ENCODE measurements around the gene RERE.

The RERE gene

DNA sequence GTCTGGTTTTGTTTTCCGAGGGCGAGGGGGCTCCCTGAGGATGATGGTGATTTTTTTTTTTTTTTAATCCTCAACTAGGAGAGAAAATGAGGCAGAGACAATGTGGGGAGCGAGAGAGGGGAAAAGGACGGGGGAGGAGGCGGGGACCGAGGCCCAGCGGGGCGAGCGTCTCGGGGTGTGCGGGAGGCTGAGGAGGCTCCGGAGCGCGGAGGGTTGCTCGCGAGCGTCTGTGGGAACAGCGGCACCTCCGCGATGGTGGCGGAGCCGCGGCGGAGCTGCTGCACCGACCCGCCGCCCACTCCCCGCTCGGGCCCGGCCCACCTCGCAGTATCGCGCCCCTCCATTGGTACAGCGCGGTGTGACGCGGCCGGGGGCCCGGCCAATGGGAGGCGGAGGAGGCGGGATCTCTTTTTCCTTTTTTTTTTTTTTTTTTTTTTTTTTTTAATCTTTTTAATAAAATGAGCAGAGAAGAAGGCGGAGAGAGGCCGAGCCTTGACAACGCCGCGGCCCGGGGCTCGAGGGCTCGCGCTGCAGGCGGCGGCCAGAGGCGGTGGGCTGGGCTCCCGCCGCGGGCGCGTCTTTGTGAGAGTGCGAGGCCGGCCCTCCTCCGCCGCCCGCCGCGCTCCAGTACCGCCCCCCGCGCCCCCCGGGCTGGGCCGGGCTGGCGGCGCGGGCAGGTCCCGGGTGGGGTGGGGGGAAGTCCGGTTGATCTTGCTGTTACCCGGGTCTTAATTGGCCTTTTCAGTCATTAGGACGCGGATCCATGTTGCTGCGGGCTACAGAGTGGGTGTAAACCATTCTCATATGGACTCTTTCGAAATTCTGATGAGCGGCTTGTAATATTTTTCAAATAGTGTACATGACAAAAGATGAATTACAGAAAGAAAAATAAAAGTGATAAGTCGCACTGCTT is at the start of gene RERE:
Gene RERE, minus strand, starts transcription at position 229 of the 913 bp plus-strand sequence.
- Histone ChIP-seq H3K27ac (ENCODE audit: low read length) (peak within 1 kb of the TSS; percentile 94), H3K4me1 (ENCODE audit: control insufficient read depth, insufficient read depth, low read length) (peaks cover 17% of the 10 kb centered on the region), H3K9me3 (ENCODE audit: control insufficient read depth in 2 of 2, low read length in 2 of 2) (no peaks in the 10 kb centered on the region), H3K27me3 (ENCODE audit: control insufficient read depth in 1 of 2, insufficient read depth in 2 of 2, low read length in 2 of 2) (no peaks in the 10 kb centered on the region), H3K36me3 (ENCODE audit: control insufficient read depth in 2 of 2, insufficient read depth in 2 of 2, low read length in 2 of 2) (no peaks in the 10 kb centered on the region), H3K4me3 (ENCODE audit: low read length in 2 of 2) (peak within 1 kb of the TSS; percentile 91), H3K9ac (ENCODE audit: low read length in 2 of 2) (peak within 1 kb of the TSS; percentile 93 to 95)

DNA sequence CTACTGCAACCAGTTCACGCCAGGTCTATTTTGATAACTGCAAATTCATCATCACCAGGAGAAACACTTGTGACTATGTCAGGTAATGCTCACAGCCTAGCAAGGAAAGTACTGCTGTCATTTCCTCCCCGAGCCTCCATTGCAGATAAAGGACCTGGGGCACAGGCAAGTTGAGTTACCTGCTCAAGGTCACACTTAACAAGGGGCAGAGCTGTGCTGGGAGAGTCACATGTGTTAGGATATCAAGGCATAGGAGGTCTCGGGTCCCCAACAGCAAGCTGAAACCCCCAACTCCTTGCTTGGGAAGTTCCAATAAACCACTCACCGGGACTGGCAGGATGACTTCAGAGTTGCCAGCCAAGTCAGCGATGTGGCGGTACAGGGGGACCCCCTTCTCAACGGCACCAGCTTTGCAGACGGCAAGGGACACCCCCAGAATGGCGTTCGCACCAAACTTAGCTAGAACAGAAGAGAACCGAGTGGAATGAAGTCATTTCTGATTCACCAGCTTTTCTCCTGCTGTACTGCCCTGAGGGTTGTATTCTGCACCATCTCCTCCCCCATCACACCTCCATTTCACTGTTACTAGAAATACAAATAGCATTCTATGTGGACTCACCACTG is 49.5 kb upstream of the RERE start:
- Histone ChIP-seq H3K27ac (ENCODE audit: low read length) (no peak overlapping the region), H3K9ac (ENCODE audit: low read length in 2 of 2) (no peak overlapping the region), H3K9me3 (ENCODE audit: control insufficient read depth in 2 of 2, low read length in 2 of 2) (no peaks in the 10 kb centered on the region), H3K4me3 (ENCODE audit: low read length in 2 of 2) (no peak overlapping the region), H3K27me3 (ENCODE audit: control insufficient read depth in 1 of 2, insufficient read depth in 2 of 2, low read length in 2 of 2) (no peaks in the 10 kb centered on the region), H3K4me1 (ENCODE audit: control insufficient read depth, insufficient read depth, low read length) (no peaks in the 10 kb centered on the region), H3K36me3 (ENCODE audit: control insufficient read depth in 2 of 2, insufficient read depth in 2 of 2, low read length in 2 of 2) (peaks cover 85 to 89% of the 10 kb centered on the region in 2 donors)

GRCh38 chr1:8866173-8866791 is 48.8 kb upstream of the RERE start:
- Histone ChIP-seq H3K36me3 (ENCODE audit: control insufficient read depth in 2 of 2, insufficient read depth in 2 of 2, low read length in 2 of 2) (peaks cover 82 to 85% of the 10 kb centered on the region in 2 donors), H3K4me1 (ENCODE audit: control insufficient read depth, insufficient read depth, low read length) (no peaks in the 10 kb centered on the region), H3K9me3 (ENCODE audit: control insufficient read depth in 2 of 2, low read length in 2 of 2) (no peaks in the 10 kb centered on the region), H3K27me3 (ENCODE audit: control insufficient read depth in 1 of 2, insufficient read depth in 2 of 2, low read length in 2 of 2) (no peaks in the 10 kb centered on the region), H3K9ac (ENCODE audit: low read length in 2 of 2) (no peak overlapping the region), H3K4me3 (ENCODE audit: low read length in 2 of 2) (no peak overlapping the region), H3K27ac (ENCODE audit: low read length) (no peak overlapping the region)

DNA sequence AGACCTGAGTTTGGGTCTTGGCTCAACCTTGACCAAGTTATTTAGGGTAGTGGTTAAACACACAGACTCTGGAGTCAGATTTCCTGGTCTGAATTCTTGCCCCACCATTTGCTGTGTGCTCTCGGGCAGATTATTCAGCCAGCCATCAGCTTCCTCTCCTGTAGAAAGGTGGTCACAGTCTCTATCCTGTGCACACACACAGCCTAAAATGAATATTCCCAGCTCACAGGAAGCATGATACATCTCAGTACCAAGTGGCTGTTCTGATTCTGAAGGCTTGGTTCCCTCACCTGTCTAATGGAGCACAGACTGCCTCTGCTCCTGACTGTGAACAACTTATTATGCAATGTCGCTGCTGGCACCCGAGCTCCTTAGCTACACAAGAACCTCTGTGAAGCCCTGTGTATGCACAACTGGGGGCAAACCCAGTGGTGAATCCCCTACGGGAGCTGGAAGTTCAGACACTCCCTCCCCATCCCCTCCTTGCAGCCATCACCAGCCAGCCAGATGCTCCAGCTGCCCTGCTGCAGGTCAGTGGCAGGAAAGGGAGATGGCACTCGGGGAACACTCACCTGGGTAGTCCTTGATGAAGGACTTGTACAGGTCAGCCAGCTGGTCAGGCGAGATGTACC is 47.4 kb upstream of the RERE start:
- Histone ChIP-seq H3K9ac (ENCODE audit: low read length in 2 of 2) (no peak overlapping the region), H3K4me3 (ENCODE audit: low read length in 2 of 2) (no peak overlapping the region), H3K27me3 (ENCODE audit: control insufficient read depth in 1 of 2, insufficient read depth in 2 of 2, low read length in 2 of 2) (no peaks in the 10 kb centered on the region), H3K36me3 (ENCODE audit: control insufficient read depth in 2 of 2, insufficient read depth in 2 of 2, low read length in 2 of 2) (peaks cover 80 to 81% of the 10 kb centered on the region in 2 donors), H3K27ac (ENCODE audit: low read length) (no peak overlapping the region), H3K4me1 (ENCODE audit: control insufficient read depth, insufficient read depth, low read length) (no peaks in the 10 kb centered on the region), H3K9me3 (ENCODE audit: control insufficient read depth in 2 of 2, low read length in 2 of 2) (no peaks in the 10 kb centered on the region)

GRCh38 chr1:8863794-8864233 is 46.4 kb upstream of the RERE start:
- no peaks in the 10 kb centered on the region for H3K9me3 ChIP-seq (ENCODE audit: control insufficient read depth in 2 of 2, low read length in 2 of 2)
- no peaks in the 10 kb centered on the region for H3K27me3 ChIP-seq (ENCODE audit: control insufficient read depth in 1 of 2, insufficient read depth in 2 of 2, low read length in 2 of 2)
- H3K27ac ChIP-seq (ENCODE audit: low read length) = no peak overlapping the region
- peaks cover 75 to 77% of the 10 kb centered on the region in 2 donors for H3K36me3 ChIP-seq (ENCODE audit: control insufficient read depth in 2 of 2, insufficient read depth in 2 of 2, low read length in 2 of 2)
- H3K4me3 ChIP-seq (ENCODE audit: low read length in 2 of 2) = no peak overlapping the region
- H3K4me1 ChIP-seq (ENCODE audit: control insufficient read depth, insufficient read depth, low read length) = no peaks in the 10 kb centered on the region
- H3K9ac ChIP-seq (ENCODE audit: low read length in 2 of 2) = no peak overlapping the region

DNA sequence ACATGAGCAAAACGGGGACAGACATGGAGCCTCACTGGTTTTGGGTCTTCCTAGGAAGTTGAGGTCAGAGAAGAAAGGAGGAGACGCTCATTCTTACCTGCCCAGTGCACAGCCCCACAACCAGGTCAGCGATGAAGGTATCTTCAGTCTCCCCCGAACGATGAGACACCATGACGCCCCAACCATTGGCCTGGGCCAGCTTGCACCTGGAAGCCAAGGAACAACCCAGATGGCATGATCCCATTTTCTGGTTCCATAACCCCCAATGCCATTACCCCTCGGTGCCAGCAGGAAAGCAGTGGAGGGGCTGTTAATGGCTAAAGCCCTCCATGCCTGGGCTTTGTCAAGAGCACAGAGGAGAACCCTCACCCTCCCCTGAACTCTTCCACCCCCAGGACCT is 45.7 kb upstream of the RERE start:
- Histone ChIP-seq H3K27ac (ENCODE audit: low read length) (no peak overlapping the region), H3K9ac (ENCODE audit: low read length in 2 of 2) (no peak overlapping the region), H3K36me3 (ENCODE audit: control insufficient read depth in 2 of 2, insufficient read depth in 2 of 2, low read length in 2 of 2) (peaks cover 73 to 74% of the 10 kb centered on the region in 2 donors), H3K9me3 (ENCODE audit: control insufficient read depth in 2 of 2, low read length in 2 of 2) (no peaks in the 10 kb centered on the region), H3K4me3 (ENCODE audit: low read length in 2 of 2) (no peak overlapping the region), H3K4me1 (ENCODE audit: control insufficient read depth, insufficient read depth, low read length) (peaks cover 5% of the 10 kb centered on the region), H3K27me3 (ENCODE audit: control insufficient read depth in 1 of 2, insufficient read depth in 2 of 2, low read length in 2 of 2) (no peaks in the 10 kb centered on the region)

- Histone ChIP-seq H3K4me3 (ENCODE audit: low read length in 2 of 2) (no peak overlapping the region), H3K9ac (ENCODE audit: low read length in 2 of 2) (no peak overlapping the region), H3K27me3 (ENCODE audit: control insufficient read depth in 1 of 2, insufficient read depth in 2 of 2, low read length in 2 of 2) (no peaks in the 10 kb centered on the region), H3K9me3 (ENCODE audit: control insufficient read depth in 2 of 2, low read length in 2 of 2) (no peaks in the 10 kb centered on the region), H3K27ac (ENCODE audit: low read length) (no peak overlapping the region), H3K36me3 (ENCODE audit: control insufficient read depth in 2 of 2, insufficient read depth in 2 of 2, low read length in 2 of 2) (peaks cover 70 to 72% of the 10 kb centered on the region in 2 donors), H3K4me1 (ENCODE audit: control insufficient read depth, insufficient read depth, low read length) (peaks cover 8% of the 10 kb centered on the region)
These were observed 45.1 kb upstream of the RERE start for GRCh38 chr1:8862528-8862927.

DNA sequence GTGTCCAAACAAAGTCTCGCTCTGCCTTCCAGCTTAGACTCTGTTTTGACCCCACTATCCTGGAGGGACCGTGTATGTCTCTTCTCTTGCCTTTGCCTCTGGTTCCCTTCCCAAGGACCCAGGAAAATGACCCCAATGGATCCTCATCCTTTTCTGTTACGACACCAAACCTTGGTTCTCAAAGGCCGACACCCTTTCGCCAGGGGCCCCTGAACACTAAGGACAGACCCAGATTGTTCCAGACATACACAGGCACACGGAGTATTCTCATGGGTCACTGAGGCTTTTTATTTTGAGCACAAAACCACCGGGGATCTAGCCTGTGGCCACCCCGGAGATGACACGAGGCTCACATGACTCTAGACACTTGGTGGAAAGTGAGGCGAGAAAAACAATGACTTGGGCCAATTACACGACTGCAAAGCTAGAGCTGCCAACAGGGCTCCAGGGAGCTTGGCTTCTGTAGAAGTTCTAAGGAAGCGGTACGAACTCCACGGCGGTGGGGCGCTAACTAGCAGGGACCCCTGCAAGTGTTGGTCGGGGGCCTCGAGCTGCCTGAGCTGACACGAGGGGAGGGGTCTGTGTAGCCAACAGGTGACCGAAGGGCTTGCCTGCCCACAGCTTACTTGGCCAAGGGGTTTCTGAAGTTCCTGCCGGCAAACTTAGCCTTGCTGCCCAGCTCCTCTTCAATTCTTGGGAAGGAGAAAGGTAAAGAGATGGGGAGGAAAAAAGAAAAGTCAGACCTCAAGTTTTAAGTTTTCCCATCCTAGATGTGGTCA is 43.5 kb upstream of the RERE start:
- H3K27ac ChIP-seq (ENCODE audit: low read length) = no peak overlapping the region
- no peak overlapping the region for H3K4me3 ChIP-seq (ENCODE audit: low read length in 2 of 2)
- no peaks in the 10 kb centered on the region for H3K9me3 ChIP-seq (ENCODE audit: control insufficient read depth in 2 of 2, low read length in 2 of 2)
- H3K36me3 ChIP-seq (ENCODE audit: control insufficient read depth in 2 of 2, insufficient read depth in 2 of 2, low read length in 2 of 2) = peaks cover 58 to 61% of the 10 kb centered on the region in 2 donors
- H3K9ac ChIP-seq (ENCODE audit: low read length in 2 of 2) = no peak overlapping the region
- peaks cover 8% of the 10 kb centered on the region for H3K4me1 ChIP-seq (ENCODE audit: control insufficient read depth, insufficient read depth, low read length)
- H3K27me3 ChIP-seq (ENCODE audit: control insufficient read depth in 1 of 2, insufficient read depth in 2 of 2, low read length in 2 of 2) = no peaks in the 10 kb centered on the region

GRCh38 chr1:8858888-8859706 is 41.7 kb upstream of the RERE start:
- Histone ChIP-seq H3K36me3 (ENCODE audit: control insufficient read depth in 2 of 2, insufficient read depth in 2 of 2, low read length in 2 of 2) (peaks cover 41 to 44% of the 10 kb centered on the region in 2 donors), H3K4me1 (ENCODE audit: control insufficient read depth, insufficient read depth, low read length) (peaks cover 8% of the 10 kb centered on the region), H3K9ac (ENCODE audit: low read length in 2 of 2) (no peak overlapping the region), H3K4me3 (ENCODE audit: low read length in 2 of 2) (no peak overlapping the region), H3K9me3 (ENCODE audit: control insufficient read depth in 2 of 2, low read length in 2 of 2) (no peaks in the 10 kb centered on the region), H3K27ac (ENCODE audit: low read length) (peak overlapping the region; percentile 11), H3K27me3 (ENCODE audit: control insufficient read depth in 1 of 2, insufficient read depth in 2 of 2, low read length in 2 of 2) (no peaks in the 10 kb centered on the region)

All from stomach smooth muscle (tissue), 2 donors.